ENCODE results near the gene CADM3.

- TF ChIP-seq CTCF (IDR thresholded peaks at IDR 0.05) (no peak), EZH2 (IDR thresholded peaks at IDR 0.05) (no peak), EZH2phosphoT487 (IDR thresholded peaks at IDR 0.05) (no peak)
Measured at GRCh38 chr1:159171254-159171687, at the start of gene CADM3.

Data from neural progenitor cell (in vitro differentiated cells).